GM12892 (cell line): ENCODE data around the gene TXNDC17.

Source experiments
- POLR2A ChIP-seq: IDR thresholded peaks from 2 replicates; pipeline ENCODE4 v1.6.1; 2011; ENCODE audit warnings: low read depth, low read length, control low read depth
- POLR2AphosphoS5 ChIP-seq: IDR thresholded peaks from 2 replicates; pipeline ENCODE4 v1.6.1; 2011; ENCODE audit warnings: low read depth, low read length, control low read depth
- TAF1 ChIP-seq: IDR thresholded peaks from 2 replicates; pipeline ENCODE4 v1.6.1; 2011; ENCODE audit warnings: low read depth, mild to moderate bottlenecking, control low read depth, low read length, borderline replicate concordance

- TF ChIP-seq POLR2AphosphoS5 (no peak), POLR2A (no peak), TAF1 (no peak)
These were observed 34.5 kb downstream of the TXNDC17 start for GRCh38 chr17:6675201-6675825.
